ENCODE data around the gene SYNPR.
"Not testable (repeated sequence)": the region's sequence is repeated elsewhere in the genome, so short reads cannot be mapped to it uniquely, and the experiment has no call there.

Gene SYNPR

GRCh38 chr3:63642488-63642887 is 364.4 kb downstream of the SYNPR start:
- no peak for FAIRE-seq

GRCh38 chr3:63644212-63644797 is 366.2 kb downstream of the SYNPR start:
- no peak for FAIRE-seq

GRCh38 chr3:63644928-63645781 is 367.0 kb downstream of the SYNPR start:
- not testable (repeated sequence) for FAIRE-seq

- no peak for FAIRE-seq
These were observed 374.1 kb downstream of the SYNPR start, which contains the start of gene SNTN for GRCh38 chr3:63652066-63652725. TSS of gene SNTN (plus strand) at chr3:63652675. CDS start at chr3:63652688, 13 bp downstream.

- no peak for FAIRE-seq
These were observed 376.1 kb downstream of the SYNPR start for GRCh38 chr3:63654211-63654610.

GRCh38 chr3:63654931-63655330 is 376.8 kb downstream of the SYNPR start:
- FAIRE-seq: no peak

GRCh38 chr3:63655519-63655918 is 377.4 kb downstream of the SYNPR start:
- FAIRE-seq: no peak

GRCh38 chr3:63656786-63657185 is 378.7 kb downstream of the SYNPR start:
- no peak for FAIRE-seq

GRCh38 chr3:63661242-63661641 is 383.1 kb downstream of the SYNPR start:
- no peak for FAIRE-seq

- no peak for FAIRE-seq
These were observed 383.9 kb downstream of the SYNPR start for GRCh38 chr3:63662011-63662410.

- FAIRE-seq: no peak
These were observed 384.4 kb downstream of the SYNPR start for GRCh38 chr3:63662500-63662899.

Data from G401.6 (cell line).